Mesenteric fat pad (tissue), 1 donor: ENCODE data around the gene NAPEPLD. TPM values are rescaled to one million over a fixed set of nuclear protein-coding genes. Genes with fewer than 3 reads are reported as not detected.
"Not testable (repeated sequence)": the region's sequence is repeated elsewhere in the genome, so short reads cannot be mapped to it uniquely, and the experiment has no call there.

ENCODE experiments used
- DNase-seq: peaks from one replicate; pipeline ENCODE4 v3.0.0-alpha.2; 2020; ENCODE audit warnings: low spot score
- total RNA-seq: library from RNA; stranded (reverse); fragmentation: NEBNext Ultra II Directional; extraction: Animal tissue kit (Norgen Biotek cat#: 25700); gene quantifications from one replicate; pipeline ENCODE4 v1.2.1, GENCODE V29; 2021
- donor health status: DM: yes; HTN: yes; CAD: no.

The NAPEPLD gene
- total RNA-seq, 1 donor from 2014 or later = 4.6 TPM

DNA sequence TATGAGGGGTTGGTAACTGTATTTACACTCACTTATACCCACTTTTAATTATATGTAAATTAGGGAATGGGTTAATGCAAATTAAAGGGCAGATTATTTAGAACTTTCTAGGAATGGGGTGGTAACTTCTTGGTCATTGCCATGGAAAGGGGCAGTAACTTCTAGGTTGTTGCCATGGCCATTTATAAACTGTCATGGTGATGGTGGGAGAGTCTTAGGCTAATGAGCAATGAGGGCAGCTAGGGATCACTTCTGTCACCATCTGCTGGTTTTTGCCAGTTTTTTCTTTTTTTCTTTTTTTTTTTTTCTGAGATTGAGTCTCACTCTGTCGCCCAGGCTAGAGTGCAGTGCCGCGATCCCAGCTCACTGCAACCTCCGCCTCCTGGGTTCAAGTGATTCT is 33.1 kb downstream of the NAPEPLD start:
- DNase-seq = no peak

DNA sequence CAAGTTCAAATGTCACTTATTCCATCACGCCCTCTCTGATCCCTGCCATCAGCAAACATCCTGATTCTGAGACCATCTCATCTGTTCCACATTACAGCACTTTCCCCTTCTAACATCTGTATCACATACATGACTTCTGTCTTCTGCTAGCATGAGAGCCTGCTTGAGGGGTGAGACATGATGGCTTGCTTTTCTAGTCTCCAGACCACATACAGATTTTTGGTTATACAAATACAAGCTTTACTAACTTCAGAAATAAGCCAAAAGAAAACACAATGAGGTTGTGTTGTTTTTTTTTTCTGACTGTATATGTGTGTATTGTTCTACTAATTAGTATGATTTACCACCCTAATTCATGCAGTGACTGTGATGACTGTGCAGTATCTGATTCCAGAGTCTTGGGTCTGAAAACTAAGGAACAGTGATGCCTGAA is 34.3 kb downstream of the NAPEPLD start:
- no peak for DNase-seq

DNA sequence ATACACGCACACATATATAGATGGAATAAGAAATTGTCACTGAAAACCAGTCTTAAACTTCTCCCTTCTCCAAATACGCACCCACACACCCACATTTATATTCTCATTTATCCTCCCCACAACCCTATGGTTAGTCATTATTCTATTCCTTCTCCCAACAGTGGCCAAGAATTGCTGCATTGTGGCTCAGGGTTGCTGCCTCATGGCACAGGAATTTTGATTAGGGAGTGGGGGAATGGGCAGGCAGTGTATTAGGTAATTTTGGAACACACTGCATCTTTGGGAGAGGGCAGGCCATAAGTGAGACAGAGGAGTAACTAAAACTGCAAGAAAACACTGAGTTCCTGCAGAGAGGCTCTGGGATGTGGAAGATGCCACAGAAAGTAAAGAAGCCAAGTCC is 35.7 kb downstream of the NAPEPLD start:
- no peak for DNase-seq

DNA sequence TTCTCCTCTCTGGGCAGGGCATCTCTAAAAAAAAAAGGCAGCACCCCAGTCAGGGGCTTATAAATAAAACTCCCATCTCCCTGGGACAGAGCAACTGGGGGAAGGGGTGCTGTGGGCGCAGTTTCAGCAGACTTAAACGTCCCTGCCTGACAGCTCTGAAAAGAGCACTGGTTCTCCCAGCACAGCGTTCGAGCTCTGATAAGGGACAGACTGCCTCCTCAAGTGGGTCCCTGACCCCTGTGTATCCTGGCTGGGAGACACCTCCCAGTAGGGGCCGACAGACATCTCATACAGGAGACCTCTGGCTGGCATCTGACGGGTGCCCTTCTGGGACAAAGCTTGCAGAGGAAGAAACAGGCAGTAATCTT is 42.2 kb downstream of the NAPEPLD start:
- DNase-seq = not testable (repeated sequence)

DNA sequence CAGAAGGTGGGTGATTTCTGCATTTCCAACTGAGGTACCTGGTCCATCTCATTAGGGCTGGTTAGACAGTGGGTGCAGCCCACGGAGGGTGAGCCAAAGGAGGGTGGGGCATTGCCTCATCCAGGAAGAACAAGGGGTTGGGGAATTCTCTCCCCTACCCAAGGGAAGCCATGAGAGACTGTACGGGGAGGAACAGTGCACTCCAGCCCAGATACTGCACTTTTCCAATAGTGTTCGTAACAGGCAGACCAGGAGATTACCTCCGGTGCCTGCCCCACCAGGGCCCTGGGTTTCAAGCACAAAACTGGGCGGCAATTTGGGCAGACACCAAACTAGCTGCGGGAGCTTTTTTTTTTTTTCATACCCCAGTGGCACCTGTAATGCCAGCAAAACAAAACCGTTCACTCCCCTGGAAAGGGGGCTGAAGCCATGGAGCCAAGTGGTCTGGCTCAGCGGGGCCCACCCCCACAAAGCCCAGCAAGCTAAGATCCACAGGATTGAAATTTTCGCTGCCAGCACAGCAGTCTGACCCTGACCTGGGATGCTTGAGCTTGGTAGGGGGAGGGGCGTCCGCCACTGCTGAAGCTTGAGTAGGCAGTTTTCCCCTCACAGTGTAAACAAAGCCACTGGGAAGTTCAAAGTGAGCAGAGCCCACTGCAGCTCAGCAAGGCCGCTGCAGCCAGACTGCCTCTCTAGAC is 42.7 kb downstream of the NAPEPLD start:
- DNase-seq = no peak

DNA sequence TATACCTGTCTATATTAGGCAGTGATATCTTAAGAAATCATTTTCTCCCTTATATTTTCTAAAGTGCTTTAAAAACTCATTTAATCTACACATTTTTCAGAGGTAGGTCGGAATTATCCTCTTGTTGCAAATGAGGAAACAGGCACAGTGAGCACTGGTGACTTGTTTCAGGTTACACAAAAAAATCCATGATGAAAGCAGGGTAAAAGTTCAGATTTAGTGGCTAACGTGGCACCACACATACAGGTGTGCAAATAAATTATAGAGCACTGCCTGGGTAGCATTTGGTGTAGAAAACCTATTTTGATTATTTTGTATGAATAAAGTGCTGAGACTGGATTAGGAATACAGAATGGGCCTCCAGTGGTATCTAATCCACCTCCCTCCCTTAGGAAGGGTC is 47.4 kb downstream of the NAPEPLD start:
- no peak for DNase-seq

DNA sequence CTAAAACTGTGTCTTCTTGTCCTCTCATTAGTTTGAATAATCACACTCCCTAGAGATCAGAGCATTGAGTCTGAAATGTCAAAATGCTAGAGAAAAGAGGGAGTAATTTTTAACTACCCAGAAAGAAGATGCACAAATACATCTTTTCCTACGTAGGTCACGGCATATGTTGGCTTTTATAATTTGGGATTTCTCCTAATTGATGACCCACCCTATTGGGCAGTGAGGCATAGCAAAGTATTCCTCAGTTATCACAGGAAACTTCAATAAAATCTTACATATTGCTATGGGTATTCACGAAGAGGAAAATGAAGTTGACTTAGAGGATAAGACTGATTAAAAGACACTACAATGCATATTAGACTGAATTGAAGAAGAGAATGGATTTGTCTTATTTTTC is 48.6 kb downstream of the NAPEPLD start:
- DNase-seq = no peak

DNA sequence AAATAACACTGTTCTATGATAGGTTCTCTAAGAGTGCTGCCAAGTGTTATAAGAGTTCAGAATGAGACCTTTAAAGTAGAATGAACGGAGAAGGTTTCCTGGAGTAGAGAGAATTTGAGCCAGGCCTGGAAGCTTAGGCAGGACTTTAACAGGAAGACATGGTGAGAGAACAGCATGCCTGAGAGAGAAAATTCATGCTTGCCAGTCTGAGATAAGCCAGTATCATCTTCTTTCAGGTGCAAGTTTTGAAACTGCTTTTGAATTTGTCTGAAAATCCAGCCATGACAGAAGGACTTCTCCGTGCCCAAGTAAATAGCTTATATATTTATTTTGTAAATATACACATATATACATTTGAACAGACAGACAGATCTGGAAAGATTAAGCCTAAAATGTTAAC is 51.9 kb downstream of the NAPEPLD start:
- DNase-seq = no peak

DNA sequence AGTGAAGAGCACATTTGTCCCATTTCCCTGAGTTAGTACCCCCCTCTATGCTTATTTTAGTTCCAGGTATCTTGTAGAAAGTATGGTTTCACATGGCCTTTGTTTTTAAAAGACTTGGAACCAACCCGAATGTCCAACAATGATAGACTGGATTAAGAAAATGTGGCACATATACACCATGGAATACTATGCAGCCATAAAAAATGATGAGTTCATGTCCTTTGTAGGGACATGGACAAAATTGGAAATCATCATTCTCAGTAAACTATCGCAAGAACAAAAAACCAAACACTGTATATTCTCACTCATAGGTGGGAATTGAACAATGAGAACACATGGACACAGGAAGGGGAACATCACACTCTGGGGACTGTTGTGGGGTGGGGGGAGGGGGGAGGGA is 53.3 kb downstream of the NAPEPLD start:
- DNase-seq = not testable (repeated sequence)

DNA sequence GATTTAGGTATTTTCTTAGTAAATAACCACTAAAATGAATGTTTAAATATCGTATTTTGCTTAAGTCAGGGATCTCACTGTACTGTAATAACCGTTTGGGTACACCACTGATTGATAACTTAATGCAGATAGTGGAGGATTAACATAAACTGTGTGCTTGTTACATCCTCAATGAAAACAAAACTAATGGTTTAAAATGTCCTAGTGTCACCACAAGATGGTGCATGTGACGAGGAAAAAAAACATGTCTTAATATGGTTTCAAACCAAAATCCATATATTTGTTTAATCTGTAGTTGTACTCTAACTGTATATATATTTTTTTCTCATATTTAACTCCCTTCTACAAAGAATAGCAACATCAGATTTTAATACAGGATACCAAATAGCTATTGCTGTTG is 54.8 kb downstream of the NAPEPLD start:
- no peak for DNase-seq

DNA sequence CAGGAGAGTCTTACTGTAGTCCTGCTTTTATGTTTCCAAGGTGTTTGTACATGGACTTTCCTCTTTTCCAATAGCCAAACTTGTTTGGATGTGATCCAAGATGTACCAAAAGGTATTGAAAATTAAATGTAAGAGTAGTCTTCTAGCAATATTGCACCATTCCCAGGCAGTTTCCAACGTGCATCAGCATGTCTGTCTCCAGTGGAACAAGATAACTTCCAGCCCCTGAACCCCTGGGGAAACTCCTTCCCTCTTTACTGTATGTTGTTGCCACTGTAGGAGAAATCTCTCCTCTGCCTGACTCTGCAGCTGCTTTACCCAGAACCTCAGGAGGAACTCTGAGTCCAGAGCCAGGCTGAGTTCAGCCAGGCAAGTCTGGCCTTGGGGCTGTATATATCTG is 55.5 kb downstream of the NAPEPLD start:
- DNase-seq = no peak

DNA sequence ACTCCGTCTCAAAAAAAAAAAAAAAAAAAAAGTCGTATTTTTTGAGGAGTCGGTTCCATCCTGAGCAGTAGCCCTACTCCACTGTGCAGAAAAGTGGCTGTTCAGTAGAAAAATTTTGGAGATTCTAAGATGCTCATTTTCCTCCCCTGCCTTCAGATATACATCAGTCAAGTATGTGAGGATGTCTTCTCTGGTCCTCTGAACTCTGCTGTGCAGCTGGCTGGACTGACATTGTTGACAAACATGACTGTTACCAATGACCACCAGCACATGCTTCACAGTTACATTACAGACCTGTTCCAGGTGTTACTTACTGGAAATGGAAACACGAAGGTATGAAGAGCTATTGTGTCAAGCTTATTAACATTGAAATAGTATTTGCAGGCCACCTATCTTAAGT is 56.6 kb downstream of the NAPEPLD start:
- DNase-seq = not testable (repeated sequence)

DNA sequence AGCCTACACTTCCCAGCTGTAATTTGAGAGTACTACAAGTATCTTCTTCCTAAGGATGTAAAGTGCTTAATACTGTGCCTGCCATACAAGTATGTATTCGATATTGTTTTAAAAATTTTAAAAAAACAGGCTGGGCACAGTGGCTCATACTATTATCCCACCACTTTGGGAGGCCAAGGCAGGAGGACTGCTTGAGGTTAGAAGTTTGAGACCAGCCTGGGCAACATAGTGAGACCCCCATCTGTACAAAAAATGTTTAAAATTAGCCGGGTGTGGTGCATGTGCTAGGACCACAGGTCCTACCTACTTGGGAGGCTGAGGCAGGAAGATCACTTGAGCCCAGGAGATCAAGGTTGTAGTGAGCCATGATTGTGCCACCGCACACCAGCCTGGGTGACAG is 65.7 kb downstream of the NAPEPLD start:
- no peak for DNase-seq

DNA sequence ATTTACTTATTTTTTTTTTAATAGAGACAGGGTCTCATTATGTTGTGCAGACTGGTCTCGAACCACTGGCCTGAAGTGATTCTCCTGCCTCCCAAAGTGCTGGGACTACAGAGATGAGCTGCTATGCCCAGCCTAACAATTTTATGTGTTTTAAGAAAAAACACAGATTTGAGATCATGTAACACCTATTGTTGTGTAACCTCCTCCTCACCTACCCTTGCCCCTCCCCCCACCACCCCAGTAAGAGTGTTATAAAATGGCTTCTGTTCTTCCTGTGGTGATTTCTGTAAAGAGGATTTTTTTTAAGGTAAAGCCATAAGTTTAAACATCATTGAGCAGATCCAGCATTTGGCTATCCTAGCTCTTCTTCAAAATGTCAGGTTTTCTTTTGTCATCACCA is 66.4 kb downstream of the NAPEPLD start:
- no peak for DNase-seq

DNA sequence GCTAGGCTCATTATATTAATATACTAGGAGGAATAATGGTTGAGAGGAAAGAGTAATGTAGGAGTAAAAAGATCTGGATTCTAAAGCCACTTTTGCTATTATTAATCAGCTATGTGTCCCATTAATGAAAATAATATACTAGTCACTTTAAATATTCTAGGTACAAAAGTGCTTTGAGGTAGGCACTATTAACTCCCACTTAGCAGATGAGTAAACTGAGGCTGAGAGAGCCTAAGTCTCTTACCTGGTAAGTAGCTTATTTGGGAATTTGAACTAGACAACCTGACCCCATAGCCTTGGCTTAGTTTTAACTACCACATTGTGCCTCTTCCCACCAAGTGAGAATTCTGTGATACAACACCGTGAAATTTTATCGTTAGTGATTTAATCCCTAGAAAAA is 68.0 kb downstream of the NAPEPLD start:
- DNase-seq = no peak

DNA sequence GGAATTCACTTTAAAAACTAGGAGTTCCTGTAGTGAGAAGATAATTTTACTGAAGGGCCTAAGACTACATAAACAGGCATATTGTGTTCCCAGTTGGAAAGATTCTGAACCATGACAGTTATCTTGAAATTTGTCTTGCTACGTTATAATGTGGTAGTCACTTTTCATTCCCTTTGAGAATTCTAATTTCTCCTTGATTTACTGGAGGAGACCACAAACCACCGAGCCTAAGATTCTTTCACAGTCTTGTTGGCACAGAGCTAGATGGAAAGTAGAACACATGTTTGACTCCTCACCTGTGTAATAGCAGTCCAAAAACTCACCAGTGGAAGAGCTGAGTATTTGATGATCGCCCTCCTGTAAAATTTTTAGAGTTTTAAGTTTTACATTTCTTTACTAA is 69.1 kb downstream of the NAPEPLD start:
- DNase-seq = no peak

DNA sequence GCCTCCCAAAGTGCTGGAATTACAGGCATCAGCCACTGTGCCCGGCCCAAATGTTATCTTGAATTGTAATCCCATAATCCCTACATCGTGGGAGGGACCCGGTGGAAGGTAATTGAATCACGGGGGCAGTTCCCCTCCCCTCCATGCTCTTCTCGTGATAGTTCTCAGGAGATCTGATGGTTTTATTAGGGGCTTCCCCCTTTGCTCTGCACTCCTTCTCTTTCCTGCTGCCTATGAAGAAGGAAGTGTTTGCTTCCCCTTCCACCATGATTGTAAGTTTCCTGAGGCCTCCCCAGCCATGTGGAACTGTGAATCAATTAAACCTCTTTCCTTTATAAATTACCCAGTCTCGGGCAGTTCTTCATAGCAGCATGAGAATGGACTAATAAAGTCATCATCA is 70.7 kb downstream of the NAPEPLD start:
- not testable (repeated sequence) for DNase-seq

DNA sequence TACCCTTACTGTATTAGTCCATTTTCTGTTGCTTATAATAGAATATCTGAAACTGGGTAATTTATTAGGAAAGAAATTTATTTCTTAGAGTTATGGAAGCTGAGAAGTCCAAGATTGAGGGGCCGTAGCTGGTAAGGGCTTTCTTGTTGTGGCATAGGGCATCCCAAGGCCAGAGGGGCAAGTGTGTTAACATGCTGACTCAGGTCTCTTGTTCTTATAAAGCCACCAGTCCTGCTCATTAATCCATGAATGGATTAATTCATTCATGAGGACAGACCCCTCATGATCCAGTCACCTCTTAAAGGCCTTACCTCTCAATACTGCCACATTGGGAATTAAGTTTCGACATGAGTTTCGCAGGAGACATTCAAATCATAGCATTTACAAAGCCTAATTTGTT is 71.6 kb downstream of the NAPEPLD start:
- DNase-seq = no peak

DNA sequence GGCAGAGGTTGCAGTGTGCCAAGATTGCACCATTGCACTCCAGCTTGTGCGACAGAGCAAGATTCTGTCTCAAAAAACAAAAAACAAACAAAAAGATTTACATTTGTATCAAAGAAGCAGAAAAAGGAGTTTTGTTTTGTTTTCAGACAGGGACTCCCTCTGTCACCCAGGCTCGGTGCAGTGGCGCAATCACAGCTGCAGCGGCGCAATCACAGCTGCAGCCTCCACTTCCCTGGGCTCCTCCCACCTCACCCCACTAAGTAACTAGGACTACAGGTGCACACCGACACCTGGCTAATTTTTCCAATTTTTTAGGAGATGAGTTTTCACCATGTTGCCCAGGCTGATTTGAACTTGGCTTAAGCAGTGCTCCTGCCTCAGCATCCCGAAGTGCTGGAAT is 72.1 kb downstream of the NAPEPLD start:
- no peak for DNase-seq

DNA sequence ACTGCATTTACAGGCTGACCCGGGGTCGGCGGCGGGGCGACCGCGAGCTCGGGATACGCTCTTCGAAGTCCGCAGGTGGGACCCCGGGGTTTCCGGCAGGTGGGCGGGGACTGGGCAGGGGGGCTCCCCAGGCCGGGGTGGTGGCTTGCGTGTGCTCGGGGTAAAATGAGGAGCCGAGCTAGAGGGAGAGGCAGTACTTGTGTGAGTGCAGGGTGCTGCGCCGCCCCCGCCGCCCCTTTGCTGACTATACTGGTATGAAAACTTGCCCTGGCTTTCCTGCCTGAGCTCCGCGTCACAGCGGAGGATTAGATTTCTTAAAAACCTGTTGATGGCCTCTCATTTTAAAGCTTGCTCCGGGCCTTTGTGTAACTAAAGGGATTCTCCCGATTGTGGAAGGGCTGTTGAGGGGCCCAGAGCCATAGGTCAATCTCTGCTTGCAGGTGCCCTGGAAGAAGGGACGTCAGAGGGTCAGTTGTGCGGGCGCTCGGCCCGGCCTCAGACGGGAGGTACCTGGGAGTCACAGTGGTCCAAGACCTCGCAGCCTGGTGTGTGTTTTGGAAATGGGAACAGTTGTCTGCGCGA is 73.5 kb downstream of the NAPEPLD start:
- DNase-seq = peak; percentile 90

DNA sequence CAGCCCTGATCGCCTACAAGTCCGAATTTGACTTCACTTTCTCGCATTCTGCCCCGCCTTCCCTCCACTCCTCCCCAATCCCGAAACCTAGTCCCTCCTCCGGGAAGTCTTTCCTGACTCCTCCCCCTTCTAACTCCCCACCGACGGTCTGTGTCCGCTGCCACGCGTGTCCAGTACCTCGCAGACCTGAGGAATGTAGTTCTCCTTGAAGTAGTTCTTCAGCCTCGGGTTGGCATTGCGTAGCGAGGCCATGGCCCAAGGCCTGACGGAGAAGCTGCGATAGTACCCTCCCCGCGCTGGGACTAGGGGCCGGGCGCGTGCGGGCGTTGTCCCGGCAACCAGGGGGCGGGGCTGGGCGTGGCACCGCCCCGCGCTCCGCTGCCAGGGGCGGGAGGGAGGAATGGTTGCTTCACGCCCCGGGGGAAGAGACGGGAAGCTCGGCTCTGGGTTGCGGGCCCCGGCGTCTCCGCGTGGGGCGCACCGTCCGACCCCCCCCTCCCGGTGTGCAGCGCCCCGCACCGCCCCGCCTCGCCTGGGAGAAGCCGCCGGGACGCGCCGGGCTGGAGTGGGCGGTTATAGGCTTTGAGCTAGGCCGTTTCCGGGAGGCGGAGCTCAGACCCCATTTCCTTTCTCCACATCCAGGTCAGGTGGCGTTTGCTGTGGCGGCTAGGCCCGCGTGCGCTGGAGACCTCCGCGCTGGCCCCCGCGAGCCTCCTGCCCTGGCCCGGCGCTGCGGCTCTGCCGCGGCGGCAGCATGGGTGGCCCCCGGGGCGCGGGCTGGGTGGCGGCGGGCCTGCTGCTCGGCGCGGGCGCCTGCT is 74.2 kb downstream of the NAPEPLD start, which contains the start of the genes ARMC10 and FBXL13:
ARMC10 (plus strand) TSS at position 622 of the 818 bp plus-strand sequence; CDS start at position 755, 133 bp downstream.
FBXL13 (minus strand) TSS at position 278 of the 818 bp plus-strand sequence.
- peak; percentile 95 for DNase-seq

DNA sequence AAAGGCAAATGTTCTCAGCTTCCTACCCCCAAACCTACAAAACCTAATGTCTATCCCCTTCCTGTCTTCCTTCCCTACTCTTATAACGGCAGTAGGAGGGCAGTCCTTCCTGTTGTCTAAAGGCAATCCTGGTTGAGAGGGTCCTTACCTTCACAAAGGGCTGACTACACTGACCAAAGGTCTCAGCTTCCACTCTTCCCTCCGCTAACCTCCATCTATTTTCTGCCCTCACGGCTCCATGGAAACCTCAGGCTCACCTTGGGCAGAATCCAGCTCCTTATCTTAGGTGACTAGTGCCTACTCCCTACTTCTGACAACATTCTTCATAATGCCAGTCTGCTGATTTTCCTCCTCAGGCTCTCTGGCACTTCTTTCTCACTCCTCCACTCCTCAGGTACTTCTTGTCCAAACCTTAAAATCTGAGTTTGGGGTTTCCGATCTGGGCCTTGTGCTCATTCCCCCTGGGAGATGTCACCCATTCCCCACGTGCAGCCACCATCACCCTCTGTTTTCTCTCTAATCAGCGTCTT is 74.8 kb downstream of the NAPEPLD start:
- no peak for DNase-seq
